Spleen (tissue), 11 donors: Measurements from ENCODE around the gene MEI1. TPM values are rescaled to one million over a fixed set of nuclear protein-coding genes. Genes with fewer than 3 reads are reported as not detected.

ENCODE experiments used
- DNase-seq: peaks from one replicate; pipeline ENCODE4 v3.0.0-alpha.2; 2020
- H3K27ac ChIP-seq, 8 donors: fragments of 200-600 bp; sonication (generic) in 7 of 8; 1 replicate in 4 of 8; 2 replicates in 4 of 8; pipeline versions ENCODE4 v1.5.0 to v1.8.0; 2016 to 2021; ENCODE audit warnings: inconsistent platforms in 4 of 8, mild to moderate bottlenecking in 4 of 8, moderate library complexity in 1 of 8
- H3K27me3 ChIP-seq, 7 donors: fragments of 200-600 bp; sonication (generic) in 6 of 7; replicated peaks in 1 of 7; 1 replicate in 4 of 7; 2 replicates in 3 of 7; pipeline versions ENCODE4 v1.5.0 to v1.8.0; 2016 to 2021; ENCODE audit warnings: inconsistent platforms in 3 of 7, mild to moderate bottlenecking in 1 of 7
- H3K36me3 ChIP-seq, 6 donors: fragments of 200-600 bp; sonication (generic) in 5 of 6; 1 replicate in 4 of 6; 2 replicates in 2 of 6; pipeline versions ENCODE4 v1.5.0 to v1.8.0; 2016 to 2021; ENCODE audit warnings: inconsistent platforms in 2 of 6
- H3K4me1 ChIP-seq, 6 donors: fragments of 200-600 bp; sonication (generic) in 5 of 6; 1 replicate in 3 of 6; 2 replicates in 3 of 6; pipeline versions ENCODE4 v1.5.0 to v1.8.0; 2016 to 2021; ENCODE audit warnings: inconsistent platforms in 3 of 6
- H3K4me3 ChIP-seq, 8 donors: fragments of 200-600 bp; sonication (generic) in 7 of 8; 1 replicate in 4 of 8; 2 replicates in 4 of 8; pipeline versions ENCODE4 v1.5.0 to v1.8.0; 2016 to 2021; ENCODE audit warnings: inconsistent platforms in 4 of 8, mild to moderate bottlenecking in 4 of 8, moderate library complexity in 2 of 8
- H3K9me3 ChIP-seq, 8 donors: fragments of 200-600 bp; sonication (generic) in 7 of 8; 1 replicate in 4 of 8; 2 replicates in 4 of 8; pipeline versions ENCODE4 v1.5.0 to v1.8.0; 2016 to 2021; ENCODE audit warnings: inconsistent platforms in 4 of 8
- CTCF ChIP-seq, 11 experiments: fragments of 200-600 bp in 7 of 11; fragments of 450-650 bp in 4 of 11; sonication (generic) in 4 of 11; IDR thresholded peaks in 8 of 11; conservative IDR thresholded peaks in 3 of 11; 1 replicate in 7 of 11; 2 replicates in 4 of 11; pipeline versions ENCODE4 v1.4.0 to v1.8.0; 2016 to 2021; ENCODE audit warnings: antibody characterized with exemption in 11 of 11, inconsistent platforms in 4 of 11, mild to moderate bottlenecking in 1 of 11
- POLR2A ChIP-seq, 3 donors: fragments of 450-650 bp; IDR thresholded peaks; one replicate each; pipeline ENCODE4 v1.5.1; 2017; ENCODE audit warnings: antibody characterized with exemption in 3 of 3, mild to moderate bottlenecking in 1 of 3
- POLR2AphosphoS5 ChIP-seq, 3 donors: sonication (generic); formaldehyde crosslinking; IDR thresholded peaks; one replicate each; pipeline ENCODE4 v1.5.1; 2017; ENCODE audit warnings: antibody characterized with exemption in 3 of 3
- WGBS, 5 donors: extraction: QIAGEN DNeasy Blood & Tissue Kit in 3 of 5; methylation state at CpG; one replicate each; pipeline versions ENCODE4 v1.1.5 to v1.1.7; 2013 to 2018; 5-methylcytosine and 5-hydroxymethylcytosine counted together
- intact Hi-C: fragments of 100-400 bp; cut with DNase I; formaldehyde crosslinking; loops from one replicate; pipeline ENCODE4 v1.15.0; 2023; ENCODE audit warnings: low total_unique reads
- polyA plus RNA-seq, 3 donors: library from polyadenylated mRNA; stranded (reverse); fragments of 200-250 nt; gene quantifications; one replicate each; pipeline ENCODE4 v1.2.1, GENCODE V29; 2013
- total RNA-seq, 7 donors: library from RNA; depleted of rRNA in 3 of 7; stranded (reverse); fragments of >200 nt in 3 of 7; fragmentation: NEBNext Ultra II Directional in 4 of 7; extraction: Animal tissue kit (Norgen Biotek cat#: 25700) in 4 of 7; gene quantifications; one replicate each; pipeline versions ENCODE4 v1.1.0 to v1.2.1, GENCODE V29; 2016 to 2021
- donor health status: healthy with polysubstance abuse.
- donor health status: DM: no; HTN: no; CAD: no; lungs with moderate emphysema.
- donor health status: DM: no; HTN: no; CAD: no.
- donor health status: Bipolar disorder and iron deficiency.
- donor health status: healthy.
- donor health status: DM: no; HTN: no; CAD: no.
- donor health status: DM: yes; HTN: yes; CAD: no.

The MEI1 gene
- total and polyA plus RNA-seq, 10 donors = 17.7 to 56.5 (median 22.1) TPM

- H3K36me3 ChIP-seq = peaks cover 0 to 57% (median 3%) of the 10 kb centered on the region in 6 donors
- H3K27ac ChIP-seq = peak overlapping the region in 1 of 8 donors; percentile 1
- WGBS, 5 donors = 89 to 98% (median 89%) methylated on average over 3 of the region's 3 CpGs
- no peak overlapping the region for H3K4me3 ChIP-seq
- peaks cover 10 to 51% (median 30%) of the 10 kb centered on the region in 6 donors for H3K4me1 ChIP-seq
- H3K27me3 ChIP-seq = no peaks in the 10 kb centered on the region
- DNase-seq = no peak
- intact Hi-C loops = loop anchor here (5.0 kb wide), 1 partner anchor 120 kb away; no protein-coding TSS in a partner anchor
- no peaks in the 10 kb centered on the region for H3K9me3 ChIP-seq
- TF ChIP-seq CTCF (IDR thresholded peaks at IDR 0.05 in 8 of 11, conservative IDR thresholded peaks at IDR 0.05 in 3 of 11) = peak; percentile 41 to 79 (median 68)
- TF ChIP-seq POLR2A (IDR thresholded peaks at IDR 0.05) = no peak
- no peak for TF ChIP-seq POLR2AphosphoS5 (IDR thresholded peaks at IDR 0.05)
Measured at GRCh38 chr22:41822317-41823057, 123.2 kb downstream of the MEI1 start.

DNA sequence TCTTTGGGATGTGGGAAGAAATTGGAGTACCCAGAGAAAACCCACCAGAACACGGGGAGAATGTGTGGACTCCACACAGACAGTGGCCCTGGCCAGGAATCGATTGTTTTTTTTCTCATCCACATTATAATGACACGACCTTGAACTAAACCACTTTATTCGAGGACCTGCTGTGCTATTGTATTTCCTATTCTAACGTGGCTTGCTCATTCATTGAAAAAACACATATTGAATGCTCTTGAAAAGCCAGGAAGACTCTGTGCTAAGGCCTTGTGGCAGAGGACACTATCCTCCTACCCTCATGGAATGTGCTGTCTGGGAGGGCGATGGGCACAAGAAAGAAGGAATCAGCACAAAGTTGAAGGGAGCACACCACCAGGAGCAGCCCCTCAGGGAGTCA, 124.5 kb downstream of the MEI1 start:
- no peak for TF ChIP-seq CTCF (IDR thresholded peaks at IDR 0.05 in 8 of 11, conservative IDR thresholded peaks at IDR 0.05 in 3 of 11)
- TF ChIP-seq POLR2A (IDR thresholded peaks at IDR 0.05) = no peak
- no peak for TF ChIP-seq POLR2AphosphoS5 (IDR thresholded peaks at IDR 0.05)
- Histone ChIP-seq H3K9me3 (no peaks in the 10 kb centered on the region), H3K27ac (peak overlapping the region in 2 of 8 donors; percentile 4 to 26), H3K4me3 (no peak overlapping the region), H3K36me3 (peaks cover 0 to 46% (median 3%) of the 10 kb centered on the region in 6 donors), H3K27me3 (no peaks in the 10 kb centered on the region), H3K4me1 (peaks cover 10 to 57% (median 30%) of the 10 kb centered on the region in 6 donors)
- WGBS, 5 donors = 66 to 88% (median 78%) methylated on average over 6 of the region's 6 CpGs
- intact Hi-C loops = loop anchor here (5.0 kb wide), 1 partner anchor 119 kb away; no protein-coding TSS in a partner anchor
- DNase-seq = no peak

- no peaks in the 10 kb centered on the region for H3K27me3 ChIP-seq
- WGBS, 5 donors = 55 to 72% (median 63%) methylated on average over 7 of the region's 7 CpGs
- H3K4me1 ChIP-seq = peaks cover 10 to 62% (median 30%) of the 10 kb centered on the region in 6 donors
- TF ChIP-seq POLR2AphosphoS5 (IDR thresholded peaks at IDR 0.05) (peak in 2 of 3 donors; percentile 18 to 30), CTCF (IDR thresholded peaks at IDR 0.05 in 8 of 11, conservative IDR thresholded peaks at IDR 0.05 in 3 of 11) (no peak)
- H3K36me3 ChIP-seq = peaks cover 0 to 30% (median 3%) of the 10 kb centered on the region in 6 donors
- peak overlapping the region; percentile 13 to 74 (median 61) for H3K27ac ChIP-seq
- DNase-seq = no peak
- intact Hi-C loops = no loop called here
- H3K9me3 ChIP-seq = no peaks in the 10 kb centered on the region
- no peak overlapping the region for H3K4me3 ChIP-seq
Measured at GRCh38 chr22:41825376-41825775, 126.1 kb downstream of the MEI1 start.

DNA sequence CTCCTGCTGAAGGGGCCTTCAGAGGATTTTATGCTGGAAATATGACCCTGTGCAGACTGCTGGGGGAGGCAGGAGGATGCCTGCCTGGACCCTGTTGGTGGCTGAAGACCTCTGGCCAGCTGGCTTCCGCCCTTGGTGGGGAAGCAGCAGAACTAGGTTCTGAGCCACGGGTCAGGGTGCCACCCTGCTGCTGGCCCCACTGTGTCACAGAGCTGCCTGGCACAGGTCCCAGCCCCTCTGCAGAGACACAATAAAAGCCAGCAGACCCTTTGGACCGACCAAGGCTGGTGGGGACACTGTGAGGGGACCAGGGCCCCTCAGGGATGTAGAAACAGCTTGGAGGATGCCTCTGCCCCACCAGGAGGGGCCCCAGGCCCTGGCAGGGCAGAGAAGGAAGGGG, 126.7 kb downstream of the MEI1 start:
- Histone ChIP-seq H3K36me3 (peaks cover 0 to 28% (median 3%) of the 10 kb centered on the region in 6 donors), H3K9me3 (no peaks in the 10 kb centered on the region), H3K4me3 (no peak overlapping the region), H3K4me1 (peaks cover 10 to 69% (median 30%) of the 10 kb centered on the region in 6 donors), H3K27me3 (no peaks in the 10 kb centered on the region), H3K27ac (peak overlapping the region; percentile 13 to 74 (median 61))
- intact Hi-C loops = no loop called here
- WGBS, 5 donors = 40 to 73% (median 66%) methylated on average over 1 to 3 of the region's 3 CpGs
- no peak for TF ChIP-seq CTCF (IDR thresholded peaks at IDR 0.05 in 8 of 11, conservative IDR thresholded peaks at IDR 0.05 in 3 of 11)
- no peak for TF ChIP-seq POLR2A (IDR thresholded peaks at IDR 0.05)
- no peak for TF ChIP-seq POLR2AphosphoS5 (IDR thresholded peaks at IDR 0.05)
- DNase-seq = no peak
